Stomach (tissue), 9 donors: ENCODE measurements around the gene PRKD1. TPM values are rescaled to one million over a fixed set of nuclear protein-coding genes. Genes with fewer than 3 reads are reported as not detected.

Experiments used
- DNase-seq, 2 donors: peaks; one replicate each; pipeline versions ENCODE4 v3.0.0 to v3.0.0-alpha.2; 2013 to 2019
- H3K27ac ChIP-seq, 5 donors: fragments of 200-600 bp in 4 of 5; sonication (generic) in 4 of 5; one replicate each; pipeline ENCODE4 v1.5.1; 2013 to 2019; ENCODE audit warnings: mild to moderate bottlenecking in 1 of 5, moderate library complexity in 1 of 5
- H3K27me3 ChIP-seq, 3 donors: fragments of 200-600 bp; sonication (generic); one replicate each; pipeline ENCODE4 v1.5.1; 2017 to 2019; ENCODE audit warnings: mixed run types in 1 of 3
- H3K36me3 ChIP-seq, 4 donors: fragments of 200-600 bp; sonication (generic); 1 replicate in 3 of 4; 2 replicates in 1 of 4; pipeline ENCODE4 v1.5.1; 2016 to 2019
- H3K4me1 ChIP-seq, 4 donors: fragments of 200-600 bp; sonication (generic); one replicate each; pipeline ENCODE4 v1.5.1; 2016 to 2019
- H3K4me3 ChIP-seq, 4 donors: fragments of 200-600 bp; sonication (generic) in 3 of 4; one replicate each; pipeline ENCODE4 v1.5.1; 2016 to 2019; ENCODE audit warnings: mild to moderate bottlenecking in 1 of 4
- H3K9me3 ChIP-seq, 4 donors: fragments of 200-600 bp; sonication (generic); one replicate each; pipeline ENCODE4 v1.5.1; 2016 to 2019
- CTCF ChIP-seq, 7 experiments: fragments of 450-650 bp in 4 of 7; fragments of 200-600 bp in 3 of 7; sonication (generic) in 3 of 7; IDR thresholded peaks; one replicate each; pipeline ENCODE4 v1.5.1; 2016 to 2019; ENCODE audit warnings: antibody characterized with exemption in 7 of 7, control low read depth in 2 of 7, mild to moderate bottlenecking in 1 of 7
- EP300 ChIP-seq: sonication (generic); formaldehyde crosslinking; IDR thresholded peaks from one replicate; pipeline ENCODE4 v1.6.1; 2017; ENCODE audit warnings: antibody characterized with exemption
- POLR2A ChIP-seq, 4 donors: fragments of 450-650 bp; IDR thresholded peaks; one replicate each; pipeline ENCODE4 v1.6.1; 2016; ENCODE audit warnings: antibody characterized with exemption in 4 of 4, control low read depth in 2 of 4, mild to moderate bottlenecking in 1 of 4, moderate library complexity in 1 of 4
- POLR2AphosphoS5 ChIP-seq, 3 donors: sonication (generic); formaldehyde crosslinking; IDR thresholded peaks; one replicate each; pipeline ENCODE4 v1.6.1; 2016; ENCODE audit warnings: antibody characterized with exemption in 3 of 3
- WGBS, 5 donors: extraction: QIAGEN DNeasy Blood & Tissue Kit in 3 of 5; methylation state at CpG; one replicate each; pipeline versions ENCODE4 v1.1.5 to v1.1.7; 2013 to 2018; 5-methylcytosine and 5-hydroxymethylcytosine counted together
- intact Hi-C: fragments of 100-400 bp; cut with DNase I; formaldehyde crosslinking; loops from one replicate; pipeline ENCODE4 v1.15.1; 2023; ENCODE audit warnings: low total_unique reads
- polyA plus RNA-seq, 3 donors: library from polyadenylated mRNA; stranded (reverse); fragments of 200-250 nt; gene quantifications; one replicate each; pipeline ENCODE4 v1.2.3, GENCODE V29; 2013
- total RNA-seq, 5 donors: library from RNA; depleted of rRNA; stranded (reverse); fragments of >200 nt; gene quantifications; one replicate each; pipeline versions ENCODE4 v1.1.0 to v1.2.3, GENCODE V29; 2014 to 2016
- donor health status: healthy with polysubstance abuse.
- donor health status: Bipolar disorder and iron deficiency.
- donor health status: healthy.

PRKD1 gene
- total and polyA plus RNA-seq, 8 donors: 1.6 to 26.6 (median 4.9) TPM

DNA sequence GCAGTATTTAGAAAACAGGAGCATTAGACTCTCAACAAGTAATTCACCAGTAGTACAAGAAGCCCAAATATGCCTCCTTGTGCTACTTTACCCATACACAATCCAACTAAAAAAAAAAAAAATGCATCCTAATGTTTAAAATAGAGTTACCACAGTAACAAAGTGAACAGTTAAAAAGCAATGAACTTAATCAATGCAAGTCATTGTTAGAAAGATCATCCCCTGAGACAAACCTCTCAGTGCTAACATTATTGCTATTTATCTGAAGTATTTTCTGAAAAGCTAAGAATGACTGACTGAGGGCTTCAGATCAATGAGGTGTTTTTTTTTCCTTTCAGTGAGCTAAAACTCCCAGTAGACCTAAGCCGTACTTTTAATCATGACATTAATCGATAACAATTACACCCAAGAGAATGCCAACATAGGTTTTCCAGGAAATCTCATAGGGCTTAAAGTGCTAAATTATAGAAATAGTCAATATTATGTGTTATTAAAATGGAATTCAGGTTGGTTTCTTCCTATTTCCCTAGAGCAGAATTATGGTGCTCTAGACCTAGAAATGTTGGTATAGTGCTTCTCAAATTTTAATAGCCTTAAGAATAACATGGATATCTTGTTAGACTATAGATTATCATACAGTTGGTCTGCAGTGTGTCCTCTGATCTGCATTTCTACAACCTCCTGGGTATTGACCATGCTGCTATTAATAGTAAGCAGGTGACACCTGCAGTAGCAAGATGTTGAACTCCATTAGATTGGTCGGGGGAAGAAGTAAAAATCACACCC is 123.0 kb downstream of the PRKD1 start:
- no peak overlapping the region for H3K4me3 ChIP-seq
- no peak overlapping the region for H3K27ac ChIP-seq
- intact Hi-C loops: no loop called here
- no peaks in the 10 kb centered on the region for H3K36me3 ChIP-seq
- H3K4me1 ChIP-seq: peaks cover 5 to 30% (median 17%) of the 10 kb centered on the region in 4 donors
- no peaks in the 10 kb centered on the region for H3K9me3 ChIP-seq
- no peak for DNase-seq
- TF ChIP-seq EP300 (no peak), POLR2AphosphoS5 (IDR thresholded peaks at IDR 0.05) (no peak), POLR2A (IDR thresholded peaks at IDR 0.05) (no peak), CTCF (IDR thresholded peaks at IDR 0.05) (no peak)
- H3K27me3 ChIP-seq: no peaks in the 10 kb centered on the region
- 88 to 95% (median 93%) methylated on average over 3 of the region's 3 CpGs for WGBS, 5 donors

DNA sequence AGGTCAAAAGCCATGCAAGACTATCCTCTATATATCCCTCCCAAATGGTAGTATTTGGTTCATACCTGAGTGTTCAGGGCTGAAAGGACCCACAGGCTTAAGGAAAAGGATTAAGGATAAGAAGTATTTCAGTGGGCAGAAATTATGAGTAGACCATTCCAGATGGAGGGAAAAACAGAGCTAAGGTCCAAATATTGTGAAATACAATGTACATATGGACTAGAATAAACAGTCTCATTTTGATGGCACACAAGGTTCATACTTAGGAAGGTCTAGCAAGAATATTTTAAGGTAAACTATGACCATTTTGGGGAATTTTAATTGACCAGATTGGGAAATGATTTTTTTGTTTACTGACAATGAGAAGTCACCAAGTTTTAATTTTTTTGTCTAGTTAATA is 124.6 kb downstream of the PRKD1 start:
- TF ChIP-seq EP300 (no peak), CTCF (IDR thresholded peaks at IDR 0.05) (no peak), POLR2AphosphoS5 (IDR thresholded peaks at IDR 0.05) (no peak)
- Histone ChIP-seq H3K4me3 (no peak overlapping the region), H3K27ac (no peak overlapping the region), H3K27me3 (no peaks in the 10 kb centered on the region), H3K36me3 (no peaks in the 10 kb centered on the region), H3K4me1 (peaks cover 0 to 23% (median 13%) of the 10 kb centered on the region in 4 donors), H3K9me3 (no peaks in the 10 kb centered on the region)
- DNase-seq: no peak
- intact Hi-C loops: no loop called here

DNA sequence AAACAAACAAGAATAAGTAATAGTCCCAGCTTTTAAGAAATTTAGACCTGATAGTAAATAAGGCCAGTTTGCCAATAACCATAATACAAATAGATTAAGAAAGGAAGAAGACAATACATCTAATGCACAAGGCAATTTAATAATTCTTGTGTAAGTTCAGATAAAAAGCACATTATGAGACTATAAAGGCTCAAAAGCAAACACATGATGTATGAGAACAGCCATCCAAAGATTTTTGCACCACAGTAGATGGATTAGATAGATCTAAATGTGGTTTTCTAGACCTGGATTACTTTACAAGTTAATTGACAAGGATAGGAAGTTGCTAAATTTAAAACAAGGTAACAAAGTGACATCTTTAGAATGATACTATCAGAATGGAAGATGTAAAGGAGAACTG is 125.4 kb downstream of the PRKD1 start:
- H3K4me3 ChIP-seq: no peak overlapping the region
- H3K27me3 ChIP-seq: no peaks in the 10 kb centered on the region
- no peak for DNase-seq
- H3K27ac ChIP-seq: no peak overlapping the region
- no peaks in the 10 kb centered on the region for H3K9me3 ChIP-seq
- TF ChIP-seq CTCF (IDR thresholded peaks at IDR 0.05) (no peak), EP300 (no peak), POLR2AphosphoS5 (IDR thresholded peaks at IDR 0.05) (no peak), POLR2A (IDR thresholded peaks at IDR 0.05) (no peak)
- H3K4me1 ChIP-seq: peaks cover 0 to 23% (median 13%) of the 10 kb centered on the region in 4 donors
- no peaks in the 10 kb centered on the region for H3K36me3 ChIP-seq
- intact Hi-C loops: no loop called here

DNA sequence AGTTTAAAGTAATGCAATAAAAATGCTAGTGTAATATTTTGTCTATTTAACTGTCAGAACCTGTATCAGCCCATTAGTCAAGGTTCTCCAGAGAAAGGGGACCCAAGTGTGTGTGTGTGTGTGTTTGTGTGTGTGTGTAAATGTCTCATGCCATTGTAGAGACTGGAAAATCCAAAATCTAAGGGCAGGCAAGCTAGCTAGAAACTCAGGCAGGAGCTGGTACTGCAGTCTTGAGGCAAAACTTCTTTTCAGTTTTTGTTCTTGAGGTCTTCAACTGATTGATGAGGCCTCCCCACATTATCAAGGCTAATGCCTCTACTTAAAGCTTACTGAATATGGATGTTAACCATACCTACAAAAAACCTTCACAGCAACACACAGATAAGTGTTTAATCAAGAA is 126.7 kb downstream of the PRKD1 start:
- no peaks in the 10 kb centered on the region for H3K9me3 ChIP-seq
- H3K4me3 ChIP-seq: no peak overlapping the region
- no peaks in the 10 kb centered on the region for H3K36me3 ChIP-seq
- no peaks in the 10 kb centered on the region for H3K27me3 ChIP-seq
- peaks cover 0 to 19% (median 9%) of the 10 kb centered on the region in 4 donors for H3K4me1 ChIP-seq
- intact Hi-C loops: no loop called here
- no peak overlapping the region for H3K27ac ChIP-seq
- TF ChIP-seq POLR2A (IDR thresholded peaks at IDR 0.05): no peak
- TF ChIP-seq POLR2AphosphoS5 (IDR thresholded peaks at IDR 0.05): no peak
- no peak for TF ChIP-seq CTCF (IDR thresholded peaks at IDR 0.05)
- TF ChIP-seq EP300: no peak
- no peak for DNase-seq
